ENCODE results near the gene IFT27.

Gene IFT27

GRCh38 chr22:36783743-36784142 is 7.8 kb upstream of the IFT27 start:
- no peak for DNase-seq (ENCODE audit: extremely low read depth, low read depth)
- no peak overlapping the region for H3K4me3 ChIP-seq (replicated peaks; ENCODE audit: low read depth, low read length)
- TF ChIP-seq CTCF (IDR thresholded peaks at IDR 0.05; ENCODE audit: low read depth, low read length, missing control alignments) = no peak

GRCh38 chr22:36781656-36782627 is 6.0 kb upstream of the IFT27 start:
- peak; percentile 86 for TF ChIP-seq CTCF (IDR thresholded peaks at IDR 0.05; ENCODE audit: low read depth, low read length, missing control alignments)
- H3K4me3 ChIP-seq (replicated peaks; ENCODE audit: low read depth, low read length) = no peak overlapping the region
- peak; percentile 59 for DNase-seq (ENCODE audit: extremely low read depth, low read depth)

GRCh38 chr22:36778020-36778419 is 2.1 kb upstream of the IFT27 start:
- no peak overlapping the region for H3K4me3 ChIP-seq (replicated peaks; ENCODE audit: low read depth, low read length)
- DNase-seq (ENCODE audit: extremely low read depth, low read depth) = no peak
- no peak for TF ChIP-seq CTCF (IDR thresholded peaks at IDR 0.05; ENCODE audit: low read depth, low read length, missing control alignments)

GRCh38 chr22:36776722-36777121 is 803 bp upstream of the IFT27 start:
- no peak for TF ChIP-seq CTCF (IDR thresholded peaks at IDR 0.05; ENCODE audit: low read depth, low read length, missing control alignments)
- peak overlapping the region; percentile 19; the same call in 1 of the 2 replicates for H3K4me3 ChIP-seq (replicated peaks; ENCODE audit: low read depth, low read length)
- DNase-seq (ENCODE audit: extremely low read depth, low read depth) = no peak

- H3K4me3 ChIP-seq (replicated peaks; ENCODE audit: low read depth, low read length) = peak overlapping the region; percentile 74
- no peak for DNase-seq (ENCODE audit: extremely low read depth, low read depth)
- no peak for TF ChIP-seq CTCF (IDR thresholded peaks at IDR 0.05; ENCODE audit: low read depth, low read length, missing control alignments)
These were observed 344 bp downstream of the IFT27 start for GRCh38 chr22:36775586-36775963.

- H3K4me3 ChIP-seq (replicated peaks; ENCODE audit: low read depth, low read length) = no peak overlapping the region
- DNase-seq (ENCODE audit: extremely low read depth, low read depth) = no peak
- TF ChIP-seq CTCF (IDR thresholded peaks at IDR 0.05; ENCODE audit: low read depth, low read length, missing control alignments) = peak; percentile 44
These were observed 2.0 kb downstream of the IFT27 start for GRCh38 chr22:36773935-36774334.
